Central memory CD8-positive, alpha-beta T cell (primary cell): ENCODE results near the gene PPHLN1.
"Not testable (repeated sequence)": the region's sequence is repeated elsewhere in the genome, so short reads cannot be mapped to it uniquely, and the experiment has no call there.

Experiments
- ATAC-seq: fragments of 150-1000 bp; cut with Tn5 transposase; replicated peaks from 2 replicates; pipeline ENCODE4 v1.10.0; 2022; ENCODE audit warnings: mild to moderate bottlenecking, moderate FRiP score, moderate number of reproducible peaks; ENCODE audit not compliant: poor library complexity, severe bottlenecking; ENCODE audit errors: extremely low read depth
- DNase-seq, 2 donors: peaks; one replicate each; pipeline ENCODE4 v3.0.0; 2021; ENCODE audit warnings: low spot score in 2 of 2
- H3K27ac Mint-ChIP-seq: one replicate; pipeline ENCODE4 v1.8.0; 2022; ENCODE audit warnings: low read depth, mild to moderate bottlenecking, moderate library complexity, mixed read lengths
- H3K27me3 Mint-ChIP-seq: one replicate; pipeline ENCODE4 v1.8.0; 2022; ENCODE audit warnings: mixed read lengths
- H3K36me3 Mint-ChIP-seq: one replicate; pipeline ENCODE4 v1.8.0; 2022; ENCODE audit warnings: mild to moderate bottlenecking, moderate library complexity, mixed read lengths; ENCODE audit not compliant: insufficient read depth
- H3K4me1 Mint-ChIP-seq: one replicate; pipeline ENCODE4 v1.8.0; 2022; ENCODE audit warnings: mixed read lengths
- H3K4me3 Mint-ChIP-seq: one replicate; pipeline ENCODE4 v1.8.0; 2022; ENCODE audit warnings: mild to moderate bottlenecking, moderate library complexity, mixed read lengths
- H3K9me3 Mint-ChIP-seq: one replicate; pipeline ENCODE4 v1.8.0; 2022; ENCODE audit warnings: mixed read lengths

The PPHLN1 gene

DNA sequence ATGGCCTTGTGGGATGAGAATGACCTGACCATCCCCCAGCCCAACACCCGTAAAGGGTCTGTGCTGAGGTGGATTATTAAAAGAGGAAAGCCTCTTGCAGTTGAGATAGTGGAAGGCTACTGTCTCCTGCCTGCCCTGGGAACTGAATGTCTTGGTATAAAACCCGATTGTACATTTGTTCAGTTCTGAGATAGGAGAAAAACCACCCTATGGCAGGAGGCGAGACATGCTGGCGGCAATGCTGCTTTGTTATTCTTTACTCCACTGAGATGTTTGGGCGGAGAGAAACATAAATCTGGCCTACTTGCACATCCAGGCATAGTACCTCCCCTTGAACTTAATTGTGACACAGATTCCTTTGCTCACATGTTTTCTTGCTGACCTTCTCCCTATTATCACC lies 62.1 kb downstream of the PPHLN1 start:
- not testable (repeated sequence) for H3K27ac Mint-ChIP-seq, H3K27me3 Mint-ChIP-seq, DNase-seq, H3K9me3 Mint-ChIP-seq, H3K4me3 Mint-ChIP-seq, ATAC-seq
- H3K4me1 Mint-ChIP-seq, result peaks cover 20% of the 10 kb centered on the region
- H3K36me3 Mint-ChIP-seq, result peaks cover 32% of the 10 kb centered on the region

- H3K27ac Mint-ChIP-seq, result no peak overlapping the region
- ATAC-seq (no peak), DNase-seq (no peak)
- no peaks in the 10 kb centered on the region for H3K9me3 Mint-ChIP-seq
- H3K4me3 Mint-ChIP-seq, result no peak overlapping the region
- H3K36me3 Mint-ChIP-seq, result peaks cover 26% of the 10 kb centered on the region
- peaks cover 5% of the 10 kb centered on the region for H3K4me1 Mint-ChIP-seq
- H3K27me3 Mint-ChIP-seq, result no peaks in the 10 kb centered on the region
These were observed 68.5 kb downstream of the PPHLN1 start for GRCh38 chr12:42394429-42394828.

- H3K27ac Mint-ChIP-seq, result no peak overlapping the region
- H3K27me3 Mint-ChIP-seq, result no peaks in the 10 kb centered on the region
- ATAC-seq (no peak), DNase-seq (no peak)
- H3K4me3 Mint-ChIP-seq, result no peak overlapping the region
- H3K4me1 Mint-ChIP-seq, result peaks cover 5% of the 10 kb centered on the region
- H3K9me3 Mint-ChIP-seq, result no peaks in the 10 kb centered on the region
- H3K36me3 Mint-ChIP-seq, result peaks cover 28% of the 10 kb centered on the region
These were observed 70.7 kb downstream of the PPHLN1 start for GRCh38 chr12:42396473-42397259.

GRCh38 chr12:42402821-42403411 lies 76.9 kb downstream of the PPHLN1 start:
- DNase-seq, result no peak
- H3K36me3 Mint-ChIP-seq, result peaks cover 27% of the 10 kb centered on the region
- no peaks in the 10 kb centered on the region for H3K27me3 Mint-ChIP-seq
- no peak for ATAC-seq
- peaks cover 9% of the 10 kb centered on the region for H3K4me1 Mint-ChIP-seq
- H3K9me3 Mint-ChIP-seq, result no peaks in the 10 kb centered on the region
- H3K4me3 Mint-ChIP-seq, result no peak overlapping the region
- no peak overlapping the region for H3K27ac Mint-ChIP-seq

GRCh38 chr12:42407306-42407705 lies 81.3 kb downstream of the PPHLN1 start:
- DNase-seq (no peak), ATAC-seq (no peak)
- Mint-ChIP-seq H3K27me3 (no peaks in the 10 kb centered on the region), H3K36me3 (peaks cover 22% of the 10 kb centered on the region), H3K9me3 (no peaks in the 10 kb centered on the region), H3K27ac (no peak overlapping the region), H3K4me1 (peaks cover 30% of the 10 kb centered on the region), H3K4me3 (no peak overlapping the region)

GRCh38 chr12:42409471-42409870 lies 83.5 kb downstream of the PPHLN1 start:
- Mint-ChIP-seq H3K9me3 (no peaks in the 10 kb centered on the region), H3K4me1 (peaks cover 41% of the 10 kb centered on the region), H3K27me3 (no peaks in the 10 kb centered on the region), H3K4me3 (no peak overlapping the region), H3K27ac (no peak overlapping the region), H3K36me3 (peaks cover 28% of the 10 kb centered on the region)
- ATAC-seq (no peak), DNase-seq (no peak)

DNA sequence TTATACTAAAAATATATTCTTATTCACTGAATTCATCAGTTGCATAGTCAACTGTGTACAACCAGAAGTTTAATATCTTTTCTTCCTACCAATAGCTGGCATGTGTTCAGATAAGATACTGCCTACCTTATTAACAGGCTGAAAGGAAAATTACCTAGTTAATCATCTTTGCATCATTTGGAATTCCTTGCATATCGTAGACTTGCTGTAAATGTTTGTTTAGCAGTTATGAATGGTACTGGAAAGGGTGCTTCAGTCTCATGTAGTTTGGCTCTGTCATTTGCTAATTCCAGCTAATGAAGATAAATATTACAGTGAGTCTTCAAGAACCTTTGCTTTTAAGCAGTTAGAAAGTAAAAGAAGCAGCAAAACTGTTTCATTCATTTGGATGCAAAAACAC lies 84.4 kb downstream of the PPHLN1 start:
- peaks cover 26% of the 10 kb centered on the region for H3K36me3 Mint-ChIP-seq
- H3K27me3 Mint-ChIP-seq, result no peaks in the 10 kb centered on the region
- ATAC-seq, result no peak
- H3K9me3 Mint-ChIP-seq, result no peaks in the 10 kb centered on the region
- no peak for DNase-seq
- H3K4me3 Mint-ChIP-seq, result no peak overlapping the region
- no peak overlapping the region for H3K27ac Mint-ChIP-seq
- peaks cover 36% of the 10 kb centered on the region for H3K4me1 Mint-ChIP-seq

DNA sequence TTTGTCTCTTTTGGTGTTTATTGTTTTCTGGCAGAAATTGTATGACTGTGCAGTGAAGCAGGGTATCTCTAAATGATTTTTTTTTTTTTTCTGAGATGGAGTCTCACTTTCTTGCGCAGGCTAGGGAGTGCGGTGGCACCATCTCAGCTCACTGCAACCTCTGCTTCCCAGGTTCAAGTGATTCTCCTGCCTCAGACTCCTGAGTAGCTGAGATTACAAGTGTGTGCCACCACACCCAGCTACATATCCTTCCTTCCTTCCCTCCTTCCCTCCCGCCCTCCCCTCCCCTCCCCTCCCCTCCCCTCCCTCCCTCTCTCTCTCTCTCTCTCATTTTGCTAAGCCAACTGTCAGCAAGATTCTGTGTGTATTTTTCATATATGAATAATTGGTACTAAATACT lies 94.4 kb downstream of the PPHLN1 start:
- Mint-ChIP-seq H3K4me3 (no peak overlapping the region), H3K27ac (no peak overlapping the region), H3K36me3 (peaks cover 6% of the 10 kb centered on the region), H3K4me1 (peaks cover 51% of the 10 kb centered on the region), H3K27me3 (no peaks in the 10 kb centered on the region), H3K9me3 (no peaks in the 10 kb centered on the region)
- DNase-seq (no peak), ATAC-seq (no peak)

GRCh38 chr12:42421844-42422779 lies 96.1 kb downstream of the PPHLN1 start:
- Mint-ChIP-seq H3K4me1 (peaks cover 41% of the 10 kb centered on the region), H3K9me3 (no peaks in the 10 kb centered on the region), H3K27me3 (no peaks in the 10 kb centered on the region), H3K27ac (peak overlapping the region; percentile 38), H3K36me3 (peaks cover 3% of the 10 kb centered on the region), H3K4me3 (no peak overlapping the region)
- ATAC-seq, result no peak
- no peak for DNase-seq

GRCh38 chr12:42422785-42423184 lies 96.8 kb downstream of the PPHLN1 start:
- Mint-ChIP-seq H3K27ac (no peak overlapping the region), H3K4me3 (no peak overlapping the region), H3K4me1 (peaks cover 37% of the 10 kb centered on the region), H3K36me3 (peaks cover 10% of the 10 kb centered on the region), H3K27me3 (no peaks in the 10 kb centered on the region), H3K9me3 (no peaks in the 10 kb centered on the region)
- ATAC-seq (no peak), DNase-seq (no peak)

GRCh38 chr12:42426746-42427145 lies 100.8 kb downstream of the PPHLN1 start:
- Mint-ChIP-seq H3K27me3 (no peaks in the 10 kb centered on the region), H3K27ac (peak overlapping the region; percentile 36), H3K36me3 (peaks cover 13% of the 10 kb centered on the region), H3K9me3 (no peaks in the 10 kb centered on the region), H3K4me3 (no peak overlapping the region), H3K4me1 (peaks cover 11% of the 10 kb centered on the region)
- ATAC-seq (no peak), DNase-seq (no peak)

- Mint-ChIP-seq H3K4me1 (peaks cover 19% of the 10 kb centered on the region), H3K27ac (no peak overlapping the region), H3K9me3 (no peaks in the 10 kb centered on the region), H3K4me3 (no peak overlapping the region), H3K36me3 (peaks cover 16% of the 10 kb centered on the region), H3K27me3 (no peaks in the 10 kb centered on the region)
- ATAC-seq (no peak), DNase-seq (no peak)
These were observed 102.9 kb downstream of the PPHLN1 start for GRCh38 chr12:42428850-42429249.
